WTC11 (cell line): ENCODE results near the gene CACNA1H.

Experiments used
- NR2C2 ChIP-seq: sonication (generic); formaldehyde crosslinking; IDR thresholded peaks from 2 replicates; pipeline ENCODE4 v1.8.0; 2022; ENCODE audit warnings: mild to moderate bottlenecking, missing genetic modification reagents
- TF ChIP-seq, protein P1 (sequence below): fragments of 200-600 bp; IDR thresholded peaks from 2 replicates; pipeline ENCODE4 v1.8.0; 2022; ENCODE audit warnings: antibody characterized with exemption

GRCh38 chr16:1131378-1131994 is 21.4 kb upstream of the CACNA1H start:
- TF ChIP-seq, protein P1, sequence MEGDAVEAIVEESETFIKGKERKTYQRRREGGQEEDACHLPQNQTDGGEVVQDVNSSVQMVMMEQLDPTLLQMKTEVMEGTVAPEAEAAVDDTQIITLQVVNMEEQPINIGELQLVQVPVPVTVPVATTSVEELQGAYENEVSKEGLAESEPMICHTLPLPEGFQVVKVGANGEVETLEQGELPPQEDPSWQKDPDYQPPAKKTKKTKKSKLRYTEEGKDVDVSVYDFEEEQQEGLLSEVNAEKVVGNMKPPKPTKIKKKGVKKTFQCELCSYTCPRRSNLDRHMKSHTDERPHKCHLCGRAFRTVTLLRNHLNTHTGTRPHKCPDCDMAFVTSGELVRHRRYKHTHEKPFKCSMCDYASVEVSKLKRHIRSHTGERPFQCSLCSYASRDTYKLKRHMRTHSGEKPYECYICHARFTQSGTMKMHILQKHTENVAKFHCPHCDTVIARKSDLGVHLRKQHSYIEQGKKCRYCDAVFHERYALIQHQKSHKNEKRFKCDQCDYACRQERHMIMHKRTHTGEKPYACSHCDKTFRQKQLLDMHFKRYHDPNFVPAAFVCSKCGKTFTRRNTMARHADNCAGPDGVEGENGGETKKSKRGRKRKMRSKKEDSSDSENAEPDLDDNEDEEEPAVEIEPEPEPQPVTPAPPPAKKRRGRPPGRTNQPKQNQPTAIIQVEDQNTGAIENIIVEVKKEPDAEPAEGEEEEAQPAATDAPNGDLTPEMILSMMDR: no peak
- TF ChIP-seq NR2C2 (CRISPR knock-in tag): no peak
